NB4 (cell line): ENCODE measurements around the gene FSTL4.

Experiments used
- DNase-seq: peaks from one replicate; pipeline ENCODE4 v3.0.0; 2010; ENCODE audit warnings: low read depth
- H3K4me3 ChIP-seq: one replicate; pipeline ENCODE4 v1.5.1; 2011; ENCODE audit warnings: mild to moderate bottlenecking, low read depth, low read length, moderate library complexity
- CTCF ChIP-seq: IDR thresholded peaks from one replicate; pipeline ENCODE4 v1.5.1; 2012; ENCODE audit warnings: low read depth, low read length
- MYC ChIP-seq: IDR thresholded peaks from 2 replicates; pipeline ENCODE4 v1.6.1; 2011; ENCODE audit warnings: low read depth, low read length
- POLR2A ChIP-seq: IDR thresholded peaks from 2 replicates; pipeline ENCODE4 v1.6.1; 2011; ENCODE audit warnings: mild to moderate bottlenecking; ENCODE audit not compliant: insufficient read length; ENCODE audit errors: extremely low read depth
- TF ChIP-seq, protein P1 (sequence below): IDR thresholded peaks from 2 replicates; pipeline ENCODE4 v1.6.1; 2011; ENCODE audit warnings: low read depth, low read length

Gene FSTL4

GRCh38 chr5:133340822-133341221 is 271.5 kb downstream of the FSTL4 start:
- no peak overlapping the region for H3K4me3 ChIP-seq
- no peak for DNase-seq
- TF ChIP-seq, protein P1, sequence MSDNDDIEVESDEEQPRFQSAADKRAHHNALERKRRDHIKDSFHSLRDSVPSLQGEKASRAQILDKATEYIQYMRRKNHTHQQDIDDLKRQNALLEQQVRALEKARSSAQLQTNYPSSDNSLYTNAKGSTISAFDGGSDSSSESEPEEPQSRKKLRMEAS, result no peak
- TF ChIP-seq POLR2A (no peak), MYC (no peak)

- DNase-seq, result no peak
- TF ChIP-seq POLR2A, result no peak
- TF ChIP-seq MYC, result no peak
- TF ChIP-seq CTCF, result no peak
- TF ChIP-seq, protein P1, result no peak
These were observed 272.2 kb downstream of the FSTL4 start for GRCh38 chr5:133340002-133340755.

GRCh38 chr5:133338504-133339355 is 273.6 kb downstream of the FSTL4 start:
- DNase-seq, result no peak
- TF ChIP-seq CTCF (no peak), POLR2A (no peak), MYC (no peak)
- TF ChIP-seq, protein P1, result no peak
- H3K4me3 ChIP-seq, result no peak overlapping the region

More at GRCh38 chr5:133340002-133340755, 272.2 kb downstream of the FSTL4 start:
- no peak overlapping the region for H3K4me3 ChIP-seq

DNA sequence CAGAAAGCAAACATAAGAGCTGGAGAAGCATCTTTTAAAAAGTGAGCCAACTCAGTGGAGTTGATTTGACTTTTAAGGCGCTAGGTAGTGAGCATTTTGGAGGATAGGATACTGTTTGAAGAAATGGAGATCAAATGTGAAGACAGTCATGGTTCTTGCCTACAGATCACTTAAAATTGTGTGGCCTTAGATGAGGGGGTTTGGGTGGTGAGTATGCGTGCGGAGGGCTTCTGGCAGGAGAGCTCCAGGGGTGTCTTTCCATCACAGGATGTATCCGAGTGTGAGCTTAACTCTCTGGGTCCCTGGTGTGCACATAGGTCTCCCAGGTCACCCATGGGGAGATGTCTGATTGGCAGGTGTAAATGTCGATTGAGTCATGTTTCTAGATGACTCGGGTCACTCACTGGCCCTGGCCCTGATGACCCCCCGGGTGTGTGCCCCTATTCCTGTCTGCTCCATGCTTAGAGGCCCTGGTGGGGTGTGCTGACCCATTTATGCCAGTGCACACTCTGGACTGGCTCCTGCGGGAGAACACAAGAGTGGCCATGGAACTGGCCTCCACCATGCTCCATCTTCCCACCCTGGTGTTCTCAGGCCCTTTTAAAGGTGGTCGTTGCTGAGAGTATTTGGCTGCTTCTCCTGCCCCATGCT is 274.4 kb downstream of the FSTL4 start:
- no peak for DNase-seq
- no peak overlapping the region for H3K4me3 ChIP-seq
- TF ChIP-seq CTCF (no peak), POLR2A (no peak), MYC (no peak)
- TF ChIP-seq, protein P1, result no peak

DNA sequence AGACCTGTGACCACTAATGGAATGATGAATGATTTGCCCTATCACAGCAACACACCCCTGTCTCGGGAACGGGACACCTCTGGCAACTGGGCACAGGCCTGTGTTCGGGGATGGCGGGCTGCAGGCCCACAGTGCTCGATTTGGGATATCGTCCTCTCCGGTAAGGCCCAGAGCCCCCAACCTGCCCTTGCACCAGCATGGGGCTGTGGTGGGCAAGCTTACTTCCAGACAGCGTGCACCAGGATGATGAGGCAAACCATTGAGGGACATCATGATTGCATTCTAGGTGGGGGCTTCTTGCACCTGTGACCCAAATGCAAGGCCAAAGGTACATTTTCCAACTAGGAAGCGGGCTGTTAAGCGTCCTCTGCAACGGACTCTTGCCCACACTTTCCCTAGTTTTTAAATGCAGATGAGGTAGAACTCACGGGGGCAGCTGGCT is 275.4 kb downstream of the FSTL4 start:
- no peak for TF ChIP-seq POLR2A
- no peak for TF ChIP-seq MYC
- TF ChIP-seq CTCF, result no peak
- TF ChIP-seq, protein P1, result no peak
- no peak overlapping the region for H3K4me3 ChIP-seq
- no peak for DNase-seq
